Parathyroid adenoma (tissue), 2 donors: ENCODE data around the gene KMT5C.

Experiments
- H2AFZ ChIP-seq: fragments of 300-600 bp; sonication (generic); one replicate; pipeline ENCODE4 v1.7.0; 2017; ENCODE audit warnings: antibody characterized with exemption, mild to moderate bottlenecking
- H3K27ac ChIP-seq: fragments of 300-600 bp; sonication (generic); one replicate; pipeline ENCODE4 v1.7.0; 2017
- H3K27me3 ChIP-seq: fragments of 300-600 bp; sonication (generic); one replicate; pipeline ENCODE4 v1.7.0; 2017; ENCODE audit warnings: low read length; ENCODE audit not compliant: control insufficient read depth, insufficient read depth
- H3K36me3 ChIP-seq: fragments of 300-600 bp; sonication (generic); one replicate; pipeline ENCODE4 v1.7.0; 2017; ENCODE audit warnings: low read length; ENCODE audit not compliant: control insufficient read depth, insufficient read depth
- H3K4me1 ChIP-seq: fragments of 300-600 bp; sonication (generic); one replicate; pipeline ENCODE4 v1.7.0; 2017; ENCODE audit warnings: control low read depth
- H3K4me2 ChIP-seq: fragments of 300-600 bp; sonication (generic); one replicate; pipeline ENCODE4 v1.7.0; 2017; ENCODE audit warnings: low read length
- H3K4me3 ChIP-seq: fragments of 300-600 bp; sonication (generic); one replicate; pipeline ENCODE4 v1.7.0; 2017; ENCODE audit warnings: low read depth, low read length
- H3K79me2 ChIP-seq: fragments of 300-600 bp; sonication (generic); one replicate; pipeline ENCODE4 v1.7.0; 2017; ENCODE audit warnings: control low read depth
- H3K9ac ChIP-seq: fragments of 300-600 bp; sonication (generic); one replicate; pipeline ENCODE4 v1.7.0; 2017; ENCODE audit warnings: mild to moderate bottlenecking
- H3K9me3 ChIP-seq: fragments of 300-600 bp; sonication (generic); one replicate; pipeline ENCODE4 v1.7.0; 2017; ENCODE audit warnings: low read length; ENCODE audit not compliant: control insufficient read depth
- TF ChIP-seq, protein P1 (sequence below): fragments of 300-600 bp; sonication (generic); IDR thresholded peaks from one replicate; pipeline ENCODE4 v1.7.0; 2017; ENCODE audit warnings: antibody characterized with exemption, mild to moderate bottlenecking
- donor health status: primary hyperparathyroidism.

The KMT5C gene

DNA sequence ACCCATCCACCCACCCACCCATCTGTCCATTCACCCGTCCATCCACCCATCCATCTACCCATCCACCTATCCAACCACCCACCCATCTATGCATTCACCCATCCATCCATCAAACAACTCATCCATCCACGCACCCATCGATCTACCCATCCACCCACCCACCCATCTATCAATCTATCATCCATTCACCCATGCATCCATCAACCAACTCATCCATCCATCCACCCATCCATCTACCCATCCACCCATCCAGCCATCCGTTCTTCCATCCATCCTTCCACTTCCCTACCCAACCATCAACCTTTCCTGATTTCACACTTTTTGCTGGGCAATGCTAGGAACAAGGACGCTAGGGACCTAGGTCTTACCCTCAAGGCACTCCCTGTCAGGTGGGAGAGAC lies 42.3 kb downstream of the KMT5C start:
- H3K27ac ChIP-seq, result no peak overlapping the region
- TF ChIP-seq, protein P1, sequence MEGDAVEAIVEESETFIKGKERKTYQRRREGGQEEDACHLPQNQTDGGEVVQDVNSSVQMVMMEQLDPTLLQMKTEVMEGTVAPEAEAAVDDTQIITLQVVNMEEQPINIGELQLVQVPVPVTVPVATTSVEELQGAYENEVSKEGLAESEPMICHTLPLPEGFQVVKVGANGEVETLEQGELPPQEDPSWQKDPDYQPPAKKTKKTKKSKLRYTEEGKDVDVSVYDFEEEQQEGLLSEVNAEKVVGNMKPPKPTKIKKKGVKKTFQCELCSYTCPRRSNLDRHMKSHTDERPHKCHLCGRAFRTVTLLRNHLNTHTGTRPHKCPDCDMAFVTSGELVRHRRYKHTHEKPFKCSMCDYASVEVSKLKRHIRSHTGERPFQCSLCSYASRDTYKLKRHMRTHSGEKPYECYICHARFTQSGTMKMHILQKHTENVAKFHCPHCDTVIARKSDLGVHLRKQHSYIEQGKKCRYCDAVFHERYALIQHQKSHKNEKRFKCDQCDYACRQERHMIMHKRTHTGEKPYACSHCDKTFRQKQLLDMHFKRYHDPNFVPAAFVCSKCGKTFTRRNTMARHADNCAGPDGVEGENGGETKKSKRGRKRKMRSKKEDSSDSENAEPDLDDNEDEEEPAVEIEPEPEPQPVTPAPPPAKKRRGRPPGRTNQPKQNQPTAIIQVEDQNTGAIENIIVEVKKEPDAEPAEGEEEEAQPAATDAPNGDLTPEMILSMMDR, result no peak
- H3K36me3 ChIP-seq, result no peaks in the 10 kb centered on the region
- peaks cover 9% of the 10 kb centered on the region for H3K4me1 ChIP-seq
- no peak overlapping the region for H3K4me3 ChIP-seq
- H2AFZ ChIP-seq, result no peak overlapping the region
- no peak overlapping the region for H3K4me2 ChIP-seq
- H3K79me2 ChIP-seq, result peaks cover 12% of the 10 kb centered on the region
- H3K9me3 ChIP-seq, result no peaks in the 10 kb centered on the region
- H3K27me3 ChIP-seq, result no peaks in the 10 kb centered on the region
- no peak overlapping the region for H3K9ac ChIP-seq

DNA sequence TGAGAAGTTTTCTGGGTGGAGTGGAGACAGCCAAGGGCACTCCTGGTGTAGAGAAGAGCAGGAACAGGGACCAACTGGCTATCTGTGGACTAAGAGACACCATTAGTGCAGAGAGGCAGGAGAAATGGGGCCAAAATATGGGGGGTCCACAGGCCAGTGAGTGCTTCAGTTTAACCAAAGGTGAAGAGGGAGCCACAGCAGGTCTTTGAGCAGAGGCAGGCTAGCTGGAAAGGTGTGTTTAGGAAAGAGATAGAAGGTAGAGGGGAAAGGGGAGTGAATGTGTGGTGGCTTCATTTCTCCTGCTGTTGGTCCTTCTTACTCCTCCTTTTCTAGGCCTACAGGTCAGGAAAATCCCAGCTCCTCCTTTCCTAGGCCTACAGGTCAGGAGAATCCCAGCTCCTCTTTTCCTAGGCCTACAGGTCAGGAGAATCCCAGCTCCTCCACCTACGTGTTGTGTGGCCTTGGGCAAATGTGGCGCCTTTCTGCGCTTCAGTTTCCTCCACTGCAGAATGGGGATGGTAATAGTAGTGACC lies 42.9 kb downstream of the KMT5C start:
- H3K9me3 ChIP-seq, result no peaks in the 10 kb centered on the region
- H3K4me3 ChIP-seq, result no peak overlapping the region
- H2AFZ ChIP-seq, result peak overlapping the region; percentile 82
- peaks cover 15% of the 10 kb centered on the region for H3K4me1 ChIP-seq
- H3K27me3 ChIP-seq, result no peaks in the 10 kb centered on the region
- TF ChIP-seq, protein P1, result no peak
- H3K9ac ChIP-seq, result no peak overlapping the region
- H3K27ac ChIP-seq, result no peak overlapping the region
- no peak overlapping the region for H3K4me2 ChIP-seq
- no peaks in the 10 kb centered on the region for H3K36me3 ChIP-seq
- peaks cover 17% of the 10 kb centered on the region for H3K79me2 ChIP-seq

DNA sequence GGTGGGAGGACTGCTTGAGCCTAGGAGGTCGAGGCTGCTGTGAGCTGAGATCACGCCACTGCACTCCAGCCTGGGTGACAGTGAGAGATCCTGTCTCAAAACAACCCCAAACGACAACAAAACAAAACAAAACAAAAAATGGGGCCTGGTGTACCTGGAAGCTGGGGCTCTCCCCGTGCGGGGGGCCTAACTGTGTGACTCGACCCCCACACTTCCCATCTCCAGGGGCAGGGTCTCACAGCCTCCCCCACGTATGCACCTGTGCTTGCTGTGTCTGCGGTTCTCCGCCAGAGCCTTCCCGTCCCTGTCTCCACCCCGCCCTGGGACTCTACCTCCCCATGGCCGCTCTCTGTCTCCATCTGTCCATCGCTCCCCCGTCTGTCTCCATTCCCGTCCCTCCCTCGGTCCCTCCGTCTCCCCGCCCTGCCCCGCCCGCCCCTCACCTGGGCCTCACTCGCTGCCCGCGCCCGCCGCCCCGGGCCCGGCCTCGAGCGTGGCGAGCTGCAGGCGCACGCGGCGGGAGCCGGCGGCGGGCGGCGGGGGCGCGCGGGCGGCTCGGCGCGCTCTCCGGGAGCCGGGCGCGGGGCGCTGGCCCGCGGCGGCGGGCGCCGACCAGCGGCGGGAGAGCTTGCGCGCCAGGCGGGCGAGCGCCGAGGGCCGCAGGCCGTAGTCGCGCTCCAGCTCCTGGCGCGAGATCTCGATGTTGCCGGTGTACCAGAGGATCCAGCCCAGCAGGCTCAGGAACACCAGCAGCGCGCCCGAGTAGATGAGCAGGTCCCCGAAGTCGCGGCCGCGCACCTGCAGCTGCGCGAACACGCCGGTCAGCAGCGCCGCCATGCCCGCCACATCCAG lies 43.8 kb downstream of the KMT5C start:
- Histone ChIP-seq H2AFZ (peak overlapping the region; percentile 82), H3K36me3 (no peaks in the 10 kb centered on the region), H3K9ac (peak overlapping the region; percentile 61), H3K27ac (peak overlapping the region; percentile 94), H3K9me3 (no peaks in the 10 kb centered on the region), H3K4me2 (peak overlapping the region; percentile 68), H3K4me1 (peaks cover 20% of the 10 kb centered on the region), H3K27me3 (no peaks in the 10 kb centered on the region), H3K4me3 (peak overlapping the region; percentile 38), H3K79me2 (peaks cover 26% of the 10 kb centered on the region)
- TF ChIP-seq, protein P1, result no peak

- peaks cover 20% of the 10 kb centered on the region for H3K4me1 ChIP-seq
- TF ChIP-seq, protein P1, result no peak
These were observed 44.6 kb downstream of the KMT5C start, which contains the start of gene TMEM238 for GRCh38 chr19:55384131-55384919. TSS of gene TMEM238 (minus strand) at chr19:55384292. CDS start at chr19:55384259, 33 bp downstream.

More at GRCh38 chr19:55384131-55384919, 44.6 kb downstream of the KMT5C start, which contains the start of gene TMEM238:
- Histone ChIP-seq H3K4me3 (peak within 1 kb of the TSS; percentile 72), H3K9ac (peak within 1 kb of the TSS; percentile 69), H2AFZ (peak within 1 kb of the TSS; percentile 82), H3K27me3 (no peaks in the 10 kb centered on the region), H3K27ac (peak within 1 kb of the TSS; percentile 94), H3K4me2 (peak within 1 kb of the TSS; percentile 87), H3K36me3 (no peaks in the 10 kb centered on the region), H3K79me2 (peaks cover 29% of the 10 kb centered on the region), H3K9me3 (no peaks in the 10 kb centered on the region)
